Activated CD4-positive, alpha-beta T cell treated with anti-CD3 and anti-CD28 coated beads for 4 hours (primary cell): ENCODE data around the gene MASP1.

Experiments used
- DNase-seq, 2 donors: peaks; one replicate each; pipeline ENCODE4 v3.0.0-alpha.2; 2020

MASP1 gene

GRCh38 chr3:187293516-187294430 lies 2.2 kb upstream of the MASP1 start:
- no peak for DNase-seq

- no peak for DNase-seq
Observed at GRCh38 chr3:187292631-187293515, 1.3 kb upstream of the MASP1 start.

GRCh38 chr3:187292181-187292580 lies 644 bp upstream of the MASP1 start:
- no peak for DNase-seq

- no peak for DNase-seq
Observed at GRCh38 chr3:187291001-187291511, 481 bp downstream of the MASP1 start.

GRCh38 chr3:187290503-187290902 lies 1.0 kb downstream of the MASP1 start:
- DNase-seq: no peak

GRCh38 chr3:187288855-187289605 lies 2.5 kb downstream of the MASP1 start:
- DNase-seq: no peak

- no peak for DNase-seq
Observed at GRCh38 chr3:187288131-187288854, 3.2 kb downstream of the MASP1 start.

GRCh38 chr3:187287256-187287655 lies 4.3 kb downstream of the MASP1 start:
- DNase-seq: no peak

GRCh38 chr3:187286467-187287059 lies 5.0 kb downstream of the MASP1 start:
- DNase-seq: no peak

GRCh38 chr3:187281191-187281714 lies 10.3 kb downstream of the MASP1 start:
- no peak for DNase-seq

GRCh38 chr3:187280644-187281043 lies 10.9 kb downstream of the MASP1 start:
- DNase-seq: no peak

- DNase-seq: no peak
Observed at GRCh38 chr3:187277129-187277462, 14.4 kb downstream of the MASP1 start.

GRCh38 chr3:187276397-187277128 lies 15.0 kb downstream of the MASP1 start:
- DNase-seq: no peak

GRCh38 chr3:187274977-187275338 lies 16.6 kb downstream of the MASP1 start:
- no peak for DNase-seq

GRCh38 chr3:187274315-187274976 lies 17.1 kb downstream of the MASP1 start:
- DNase-seq: no peak

GRCh38 chr3:187271582-187271981 lies 20.0 kb downstream of the MASP1 start:
- no peak for DNase-seq

- DNase-seq: no peak
Observed at GRCh38 chr3:187269486-187269885, 22.1 kb downstream of the MASP1 start.

- no peak for DNase-seq
Observed at GRCh38 chr3:187267306-187267705, 24.2 kb downstream of the MASP1 start.

- no peak for DNase-seq
Observed at GRCh38 chr3:187266691-187267090, 24.8 kb downstream of the MASP1 start.

- no peak for DNase-seq
Observed at GRCh38 chr3:187265461-187265955, 26.0 kb downstream of the MASP1 start.
